Measurements from ENCODE around the gene ARHGAP22. TPM values are rescaled to one million over a fixed set of nuclear protein-coding genes. Genes with fewer than 3 reads are reported as not detected.

Gene ARHGAP22
- total RNA-seq, 1 donor from 2014 or later, result 2.2 TPM

DNA sequence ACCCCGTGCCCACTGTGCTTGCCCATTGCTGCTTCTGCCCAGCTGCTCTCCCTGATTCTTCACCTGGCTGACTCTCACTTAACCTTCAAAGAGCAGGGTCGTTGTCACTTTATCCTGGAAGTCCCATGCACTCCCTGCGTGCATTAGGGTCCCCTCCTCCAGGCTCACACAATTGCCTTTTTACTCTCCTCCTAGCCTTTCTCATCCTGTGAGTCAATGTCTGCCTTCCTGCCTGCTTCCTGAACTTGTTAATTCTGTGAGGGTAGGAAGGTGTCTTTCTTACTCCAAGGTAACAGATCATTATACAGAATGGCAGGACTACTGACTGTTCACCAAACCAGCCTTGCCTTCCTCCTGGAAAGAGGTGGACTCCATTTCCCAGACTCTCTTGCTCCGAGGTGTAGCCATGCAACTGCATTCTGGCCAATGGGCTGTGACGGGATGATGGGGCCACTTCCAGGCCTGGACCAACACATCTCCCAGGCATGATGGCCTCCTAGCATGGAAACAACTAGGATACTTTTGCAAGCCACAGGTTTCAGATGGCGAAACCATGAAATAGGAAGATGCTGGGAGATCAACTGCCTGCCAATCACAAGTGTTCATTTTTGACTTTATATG, 54.7 kb downstream of the ARHGAP22 start:
- DNase-seq, result no peak

DNA sequence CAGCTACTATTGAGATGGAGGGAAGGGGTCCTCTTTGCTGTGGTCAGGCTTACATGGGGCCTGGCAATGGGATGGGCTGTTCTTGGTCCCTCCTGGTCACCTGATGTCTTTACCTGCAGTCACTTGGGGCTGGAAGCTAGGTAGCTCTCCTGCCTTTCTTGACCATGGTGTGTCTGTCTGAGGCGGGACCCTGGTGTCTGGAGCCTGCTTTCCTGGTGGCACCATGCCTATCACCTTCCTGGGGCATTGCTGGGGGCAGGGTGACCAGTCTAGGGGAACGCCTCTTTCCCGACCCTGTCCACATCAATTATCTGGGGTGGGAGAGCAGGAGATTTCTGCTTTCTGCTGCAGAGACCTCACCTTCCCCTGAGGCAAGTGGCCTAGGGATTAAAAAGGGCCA, 55.6 kb downstream of the ARHGAP22 start:
- DNase-seq, result no peak

- DNase-seq, result no peak
Measured at GRCh38 chr10:48548531-48549135, 56.2 kb downstream of the ARHGAP22 start.

DNA sequence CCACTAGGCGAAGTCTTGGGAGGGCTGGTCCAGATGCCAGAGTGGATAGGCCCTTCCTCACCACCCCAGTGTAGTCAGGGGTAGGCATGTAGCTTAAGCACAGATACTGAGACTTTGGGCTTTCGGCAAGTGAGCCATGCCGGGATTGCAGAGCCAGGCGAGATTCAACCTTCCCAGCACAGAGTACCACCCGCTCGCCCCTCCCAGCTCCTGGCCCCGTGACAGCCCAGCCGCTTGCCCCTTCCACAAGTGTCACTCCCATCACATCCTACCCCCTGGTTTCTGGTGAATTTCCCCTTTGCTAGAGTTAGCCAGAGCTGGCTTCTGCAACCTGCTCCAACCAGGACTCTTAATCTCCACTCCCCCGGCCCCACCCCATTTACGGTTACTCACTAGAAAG, 56.9 kb downstream of the ARHGAP22 start:
- DNase-seq, result no peak

DNA sequence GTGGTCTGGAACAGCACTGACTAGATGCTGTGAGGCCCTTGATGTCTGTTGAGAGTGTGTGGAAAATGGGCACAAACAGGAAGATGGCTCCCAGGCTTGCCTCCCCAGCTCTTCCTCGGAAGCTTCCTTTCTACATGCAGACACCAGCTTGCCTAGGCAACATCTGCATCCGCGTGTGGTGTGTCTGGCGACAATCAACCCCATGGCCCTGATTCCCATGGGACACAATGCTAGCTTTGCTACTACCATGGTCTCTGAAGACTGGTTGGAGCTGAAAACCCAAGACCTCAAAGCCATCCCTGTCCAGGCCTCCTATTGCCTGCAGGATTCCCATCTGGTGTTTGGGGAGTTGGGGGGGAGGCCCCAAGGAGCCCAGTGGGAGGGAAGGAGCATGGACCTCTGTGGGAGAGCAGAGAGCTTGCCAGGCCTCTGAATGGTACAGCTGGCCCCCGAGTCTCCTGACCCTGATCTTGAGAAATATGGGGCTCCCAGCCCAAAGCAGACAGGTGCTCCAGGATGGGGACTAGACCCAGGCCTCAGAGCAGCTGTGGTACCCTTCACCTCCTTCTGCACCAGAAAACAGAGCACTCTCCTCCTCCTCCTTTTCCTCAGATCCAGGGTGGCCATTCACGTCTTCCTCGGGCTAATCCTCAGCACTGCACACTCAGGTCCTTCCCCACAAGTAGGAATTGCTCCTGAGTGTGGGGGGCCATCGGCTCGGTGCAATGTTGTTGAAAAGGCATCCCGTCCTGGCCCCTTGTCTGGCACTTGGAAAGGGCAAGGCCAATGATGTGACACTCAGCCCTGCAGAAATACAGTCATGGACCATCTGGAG, 57.6 kb downstream of the ARHGAP22 start:
- no peak for DNase-seq

- no peak for DNase-seq
Measured at GRCh38 chr10:48545462-48546145, 59.3 kb downstream of the ARHGAP22 start.

GRCh38 chr10:48543182-48543844, 61.6 kb downstream of the ARHGAP22 start:
- no peak for DNase-seq

- no peak for DNase-seq
Measured at GRCh38 chr10:48542471-48543181, 62.2 kb downstream of the ARHGAP22 start.

- DNase-seq, result no peak
Measured at GRCh38 chr10:48541144-48541795, 63.6 kb downstream of the ARHGAP22 start.

GRCh38 chr10:48538611-48539010, 66.3 kb downstream of the ARHGAP22 start:
- no peak for DNase-seq

- DNase-seq, result no peak
Measured at GRCh38 chr10:48536916-48537890, 67.7 kb downstream of the ARHGAP22 start.

DNA sequence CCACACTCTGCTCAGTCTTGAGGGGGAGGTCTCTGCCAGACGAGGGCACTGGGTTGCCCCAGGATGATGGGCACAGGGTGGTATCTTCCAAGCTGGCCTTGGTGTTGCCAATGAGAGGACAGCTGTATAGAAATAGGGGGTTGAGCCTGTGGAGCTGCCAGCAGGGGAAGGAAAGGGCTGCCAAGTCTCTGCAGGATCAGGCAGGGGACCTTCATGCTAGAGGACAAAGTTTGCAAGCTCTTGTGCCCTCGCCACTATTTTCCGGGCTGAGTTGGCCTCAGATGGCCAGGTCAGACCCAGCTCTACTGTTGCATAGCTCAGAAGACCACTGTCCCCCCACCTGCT, 68.7 kb downstream of the ARHGAP22 start:
- DNase-seq, result no peak

DNA sequence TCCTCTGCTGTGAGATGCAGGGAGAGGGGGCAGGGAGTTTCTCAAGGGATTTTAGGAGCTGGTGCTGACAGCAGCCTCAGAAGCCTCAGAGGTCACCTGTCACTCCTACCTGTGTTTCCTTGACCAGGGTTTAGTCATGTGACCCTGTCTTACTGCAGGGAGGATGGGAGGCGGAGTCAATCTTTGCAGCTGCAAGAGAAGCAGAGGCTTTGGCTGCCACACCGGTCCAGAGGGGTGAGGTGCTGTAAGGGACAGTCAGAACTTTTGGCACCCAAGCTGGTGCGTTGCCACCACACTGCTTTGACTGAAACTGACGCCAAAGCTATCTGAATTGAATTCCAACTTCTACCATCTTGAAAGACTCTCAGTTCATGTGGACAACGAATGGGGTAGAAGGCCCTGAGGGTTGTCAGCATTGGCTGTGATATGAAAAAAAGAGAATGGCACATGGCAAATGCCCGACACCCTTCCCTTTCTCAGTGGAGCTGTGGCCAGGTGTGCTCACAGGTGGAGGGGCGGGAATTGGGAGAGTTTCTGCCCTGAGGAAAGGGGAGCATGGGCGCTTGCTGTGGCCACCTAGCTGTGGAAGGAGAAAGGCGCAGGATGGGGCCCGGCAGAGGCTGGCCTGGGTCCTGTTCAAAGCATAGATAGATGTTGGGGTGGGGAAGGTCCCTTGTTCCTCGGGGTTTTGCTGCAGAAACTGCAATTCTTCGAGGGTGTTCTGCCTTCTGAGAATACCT, 69.3 kb downstream of the ARHGAP22 start:
- no peak for DNase-seq

GRCh38 chr10:48533951-48534720, 70.7 kb downstream of the ARHGAP22 start:
- no peak for DNase-seq

DNA sequence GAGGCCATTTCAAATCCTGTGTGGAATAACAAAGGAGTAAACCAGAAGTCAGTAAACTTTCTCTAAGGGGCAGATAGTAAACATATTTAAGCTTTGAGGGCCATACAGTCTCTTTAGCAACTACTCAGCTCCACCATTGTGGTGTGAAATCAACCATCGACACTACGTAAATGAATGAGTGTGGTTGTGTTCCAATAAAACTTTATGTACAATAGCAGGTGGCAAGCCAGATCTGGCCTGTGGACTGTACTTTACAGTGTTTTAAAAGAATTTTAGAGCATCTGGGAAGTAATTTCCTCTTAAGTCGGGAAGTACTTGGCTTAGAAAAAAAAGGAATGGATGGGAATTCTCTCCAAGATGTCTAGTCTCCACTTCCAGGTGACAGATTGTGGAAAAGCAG, 71.3 kb downstream of the ARHGAP22 start:
- no peak for DNase-seq

DNA sequence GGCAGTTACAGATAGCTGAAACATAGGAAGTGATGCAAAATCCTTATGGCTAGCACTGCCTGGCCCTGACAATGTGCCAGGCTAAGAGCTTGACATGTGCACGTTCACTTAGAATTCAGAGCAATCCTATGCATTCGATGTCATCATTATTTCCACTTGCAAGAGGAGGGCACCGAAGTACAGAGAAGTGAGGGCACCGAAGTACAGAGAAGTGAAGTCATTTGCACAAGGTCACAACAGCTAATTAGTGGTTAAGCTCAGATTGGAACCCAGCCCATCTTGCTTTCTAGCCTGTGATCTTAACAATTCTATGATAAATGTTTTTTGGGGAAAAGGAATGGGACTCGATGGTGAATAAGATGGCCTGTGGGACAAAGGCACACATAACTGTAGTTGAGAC, 73.4 kb downstream of the ARHGAP22 start:
- no peak for DNase-seq

DNA sequence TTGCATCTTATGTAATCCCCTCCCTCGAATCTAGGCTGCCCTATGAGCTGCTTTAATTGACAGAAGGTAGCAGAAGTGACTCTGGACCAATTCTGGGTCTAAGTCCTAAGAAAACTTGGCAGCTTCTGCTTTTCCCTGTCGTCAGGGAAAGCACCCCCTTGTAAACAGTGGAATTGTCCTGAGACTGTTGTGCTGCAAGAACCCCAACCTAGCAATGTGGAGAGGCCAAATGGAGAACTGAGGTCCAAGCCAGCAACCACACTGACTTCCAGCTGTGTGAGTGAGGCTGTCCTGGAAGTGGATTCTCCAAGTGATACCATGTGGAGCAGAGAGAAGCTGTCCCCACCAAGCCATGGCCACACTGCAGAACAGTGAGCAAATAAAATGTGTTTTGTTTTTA, 75.5 kb downstream of the ARHGAP22 start:
- DNase-seq, result no peak

DNA sequence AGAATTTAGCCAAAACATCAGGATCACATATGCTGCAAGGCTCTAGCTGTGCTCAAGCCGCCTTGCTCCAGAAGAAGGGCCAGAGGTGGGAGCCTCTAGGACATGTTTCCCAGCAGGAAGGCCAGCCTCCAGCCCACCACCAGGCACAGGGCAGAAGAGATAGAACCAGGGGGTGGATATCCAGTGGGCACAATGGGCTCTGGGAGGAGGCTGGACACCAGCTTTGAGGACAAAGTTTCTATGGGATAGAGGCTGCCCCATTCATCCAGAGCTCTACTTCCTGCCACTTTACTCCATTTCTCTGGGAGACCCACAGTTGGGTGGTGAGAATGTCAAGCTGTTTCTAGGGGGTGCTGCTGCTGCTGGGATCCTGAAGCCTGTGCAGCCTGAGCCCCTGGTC, 77.1 kb downstream of the ARHGAP22 start:
- DNase-seq, result no peak
